Upper lobe of left lung (tissue), 4 donors: ENCODE data around the gene ME1.

Experiments
- EP300 ChIP-seq, 4 donors: sonication (generic); formaldehyde crosslinking; IDR thresholded peaks; one replicate each; pipeline ENCODE4 v1.5.1; 2017; ENCODE audit warnings: antibody characterized with exemption in 4 of 4, control low read depth in 2 of 4
- POLR2A ChIP-seq, 4 donors: fragments of 450-650 bp; IDR thresholded peaks; one replicate each; pipeline ENCODE4 v1.5.1; 2016 to 2017; ENCODE audit warnings: antibody characterized with exemption in 4 of 4, mild to moderate bottlenecking in 2 of 4
- POLR2AphosphoS5 ChIP-seq, 2 donors: sonication (generic); formaldehyde crosslinking; IDR thresholded peaks; one replicate each; pipeline ENCODE4 v1.5.1; 2017; ENCODE audit warnings: antibody characterized with exemption in 2 of 2
- TF ChIP-seq, protein P1 (sequence below), 6 experiments: fragments of 450-650 bp in 4 of 6; fragments of 200-600 bp in 2 of 6; sonication (generic) in 2 of 6; IDR thresholded peaks; one replicate each; pipeline ENCODE4 v1.5.1; 2016 to 2019; ENCODE audit warnings: antibody characterized with exemption in 6 of 6

DNA sequence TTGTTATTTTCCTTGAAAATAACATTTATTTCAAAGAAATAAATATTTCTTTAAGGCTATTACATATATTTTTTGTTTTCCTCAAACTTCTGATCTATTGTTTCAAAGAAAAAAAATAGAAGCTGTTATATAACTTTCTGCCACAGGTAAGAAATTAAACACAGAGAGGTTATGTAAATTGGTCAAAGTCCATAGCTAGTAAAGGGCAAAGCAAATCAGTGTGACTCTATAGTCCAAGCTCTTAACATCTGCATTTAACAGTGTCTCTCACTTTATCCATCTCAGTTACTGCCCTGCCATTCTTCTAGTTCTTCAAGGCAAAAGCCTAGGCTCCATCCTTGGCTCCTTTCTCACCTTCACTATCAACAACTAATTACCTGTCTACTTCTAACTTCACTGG, 180.6 kb downstream of the ME1 start:
- TF ChIP-seq POLR2A (IDR thresholded peaks at IDR 0.05) = no peak
- TF ChIP-seq, protein P1, sequence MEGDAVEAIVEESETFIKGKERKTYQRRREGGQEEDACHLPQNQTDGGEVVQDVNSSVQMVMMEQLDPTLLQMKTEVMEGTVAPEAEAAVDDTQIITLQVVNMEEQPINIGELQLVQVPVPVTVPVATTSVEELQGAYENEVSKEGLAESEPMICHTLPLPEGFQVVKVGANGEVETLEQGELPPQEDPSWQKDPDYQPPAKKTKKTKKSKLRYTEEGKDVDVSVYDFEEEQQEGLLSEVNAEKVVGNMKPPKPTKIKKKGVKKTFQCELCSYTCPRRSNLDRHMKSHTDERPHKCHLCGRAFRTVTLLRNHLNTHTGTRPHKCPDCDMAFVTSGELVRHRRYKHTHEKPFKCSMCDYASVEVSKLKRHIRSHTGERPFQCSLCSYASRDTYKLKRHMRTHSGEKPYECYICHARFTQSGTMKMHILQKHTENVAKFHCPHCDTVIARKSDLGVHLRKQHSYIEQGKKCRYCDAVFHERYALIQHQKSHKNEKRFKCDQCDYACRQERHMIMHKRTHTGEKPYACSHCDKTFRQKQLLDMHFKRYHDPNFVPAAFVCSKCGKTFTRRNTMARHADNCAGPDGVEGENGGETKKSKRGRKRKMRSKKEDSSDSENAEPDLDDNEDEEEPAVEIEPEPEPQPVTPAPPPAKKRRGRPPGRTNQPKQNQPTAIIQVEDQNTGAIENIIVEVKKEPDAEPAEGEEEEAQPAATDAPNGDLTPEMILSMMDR (IDR thresholded peaks at IDR 0.05) = no peak
- no peak for TF ChIP-seq EP300 (IDR thresholded peaks at IDR 0.05)
- TF ChIP-seq POLR2AphosphoS5 (IDR thresholded peaks at IDR 0.05) = no peak
